Ovary (tissue), 3 donors: ENCODE results near the gene IFNA7.

Experiments used
- EP300 ChIP-seq: sonication (generic); formaldehyde crosslinking; IDR thresholded peaks from one replicate; pipeline ENCODE4 v1.6.1; 2017; ENCODE audit warnings: antibody characterized with exemption
- POLR2A ChIP-seq: fragments of 450-650 bp; IDR thresholded peaks from one replicate; pipeline ENCODE4 v1.6.1; 2017; ENCODE audit warnings: antibody characterized with exemption, mild to moderate bottlenecking, moderate library complexity
- TF ChIP-seq, protein P1 (sequence below), 3 donors: fragments of 450-650 bp in 2 of 3; fragments of 200-600 bp in 1 of 3; IDR thresholded peaks; one replicate each; pipeline versions ENCODE4 v1.5.1 to v1.8.0; 2016 to 2022; ENCODE audit warnings: antibody characterized with exemption in 3 of 3, mild to moderate bottlenecking in 1 of 3
- donor health status: DM: no; HTN: no; CAD: no.

- TF ChIP-seq, protein P1, sequence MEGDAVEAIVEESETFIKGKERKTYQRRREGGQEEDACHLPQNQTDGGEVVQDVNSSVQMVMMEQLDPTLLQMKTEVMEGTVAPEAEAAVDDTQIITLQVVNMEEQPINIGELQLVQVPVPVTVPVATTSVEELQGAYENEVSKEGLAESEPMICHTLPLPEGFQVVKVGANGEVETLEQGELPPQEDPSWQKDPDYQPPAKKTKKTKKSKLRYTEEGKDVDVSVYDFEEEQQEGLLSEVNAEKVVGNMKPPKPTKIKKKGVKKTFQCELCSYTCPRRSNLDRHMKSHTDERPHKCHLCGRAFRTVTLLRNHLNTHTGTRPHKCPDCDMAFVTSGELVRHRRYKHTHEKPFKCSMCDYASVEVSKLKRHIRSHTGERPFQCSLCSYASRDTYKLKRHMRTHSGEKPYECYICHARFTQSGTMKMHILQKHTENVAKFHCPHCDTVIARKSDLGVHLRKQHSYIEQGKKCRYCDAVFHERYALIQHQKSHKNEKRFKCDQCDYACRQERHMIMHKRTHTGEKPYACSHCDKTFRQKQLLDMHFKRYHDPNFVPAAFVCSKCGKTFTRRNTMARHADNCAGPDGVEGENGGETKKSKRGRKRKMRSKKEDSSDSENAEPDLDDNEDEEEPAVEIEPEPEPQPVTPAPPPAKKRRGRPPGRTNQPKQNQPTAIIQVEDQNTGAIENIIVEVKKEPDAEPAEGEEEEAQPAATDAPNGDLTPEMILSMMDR (IDR thresholded peaks at IDR 0.05) = no peak
- TF ChIP-seq POLR2A (no peak), EP300 (no peak)
Measured at GRCh38 chr9:21174671-21175070, 27.3 kb downstream of the IFNA7 start.
